NOMO-1 treated with DMSO at 0.1 percent for 48 hours (cell line): ENCODE data around the gene RSPH6A.
A peak's percentile ranks its signal among the peaks of the same experiment; 100 is the strongest.

Experiments
- DNase-seq: peaks from one replicate; lab custom pipeline; 2025; ENCODE audit not compliant: unreplicated experiment; lab: John Stamatoyannopoulos, UW

The RSPH6A gene

DNA sequence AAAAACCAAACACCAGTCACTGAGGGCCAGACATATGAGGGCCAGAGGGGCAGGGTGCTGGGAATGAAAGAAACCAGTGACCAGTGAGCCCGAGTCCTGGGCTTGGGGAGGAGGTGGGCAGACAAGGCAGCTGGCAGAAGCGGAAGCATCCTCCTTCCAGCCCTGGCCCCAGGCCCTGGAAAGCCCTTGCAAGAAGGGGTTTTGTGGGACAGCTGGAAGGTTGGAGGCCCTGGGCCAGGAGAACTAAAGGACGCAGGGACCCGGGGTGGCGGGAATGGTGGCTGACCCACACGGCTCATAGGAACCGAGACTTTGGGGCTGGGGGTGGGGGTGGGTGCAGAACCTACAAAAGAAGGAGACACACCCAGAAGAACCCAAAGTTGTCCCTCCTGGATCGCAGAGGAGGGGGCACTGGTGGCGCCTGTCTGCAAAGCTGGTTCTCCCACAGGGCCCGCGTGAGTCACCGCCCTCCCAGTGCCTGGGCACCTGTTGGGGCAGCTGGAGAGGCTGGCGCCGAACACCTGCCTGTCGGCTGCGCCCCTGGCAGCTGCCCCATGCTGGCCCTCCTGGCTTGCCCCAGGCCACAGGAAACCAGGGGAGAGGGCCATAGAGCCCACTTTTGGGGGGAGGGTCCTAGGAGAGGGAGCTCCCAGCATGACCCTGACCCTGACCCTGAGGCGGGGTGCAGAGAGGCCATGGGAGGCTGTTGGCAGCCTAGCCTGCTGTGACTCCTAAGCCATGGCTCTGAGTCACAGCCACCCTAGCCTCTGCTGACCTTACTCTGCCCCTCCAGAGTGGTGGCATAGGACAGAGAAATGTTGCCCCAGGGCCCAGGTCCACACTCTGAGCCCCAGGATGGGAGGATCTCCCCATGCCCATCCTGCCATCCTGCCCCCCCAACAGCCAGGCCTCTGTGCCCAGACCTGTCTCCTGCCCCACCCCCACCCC is 33.6 kb downstream of the RSPH6A start:
- no peak for DNase-seq

DNA sequence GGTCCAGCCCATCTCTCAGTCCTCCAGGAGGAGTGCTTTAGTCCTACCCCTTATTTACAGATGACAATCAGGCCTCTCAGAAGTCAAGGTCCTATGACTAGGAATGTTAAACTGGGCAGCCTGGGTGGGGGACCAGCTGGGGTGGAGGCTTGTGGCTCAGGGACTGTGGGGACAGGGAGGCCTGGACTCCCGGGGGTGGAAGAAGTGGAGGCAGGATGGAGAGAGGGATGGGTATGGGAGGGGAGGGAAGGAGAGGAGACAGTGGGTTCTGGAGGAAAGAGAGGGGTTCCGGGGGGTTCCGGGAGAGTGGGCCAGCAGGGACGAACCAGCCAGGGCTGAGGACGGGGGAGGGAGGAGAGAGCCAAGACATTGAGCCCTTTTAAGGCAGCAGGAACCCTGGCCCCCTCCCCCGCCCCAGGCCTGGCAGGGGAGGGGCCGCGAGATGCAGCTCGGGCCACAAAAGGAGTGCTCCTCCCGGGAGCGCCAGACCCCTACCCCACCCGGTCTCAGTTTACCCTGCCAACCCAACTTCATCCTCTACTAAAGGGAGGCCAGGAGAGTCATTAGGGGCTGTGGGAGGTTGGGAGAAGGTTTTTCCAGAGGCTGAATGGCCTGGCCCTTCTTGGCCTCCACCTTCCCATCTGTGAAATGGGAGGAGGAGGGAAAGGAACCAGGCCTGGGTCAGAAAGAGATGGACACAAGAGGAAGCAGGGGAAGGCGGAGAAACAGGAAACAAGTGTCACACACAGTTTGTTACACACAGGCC is 34.5 kb downstream of the RSPH6A start:
- DNase-seq: no peak

DNA sequence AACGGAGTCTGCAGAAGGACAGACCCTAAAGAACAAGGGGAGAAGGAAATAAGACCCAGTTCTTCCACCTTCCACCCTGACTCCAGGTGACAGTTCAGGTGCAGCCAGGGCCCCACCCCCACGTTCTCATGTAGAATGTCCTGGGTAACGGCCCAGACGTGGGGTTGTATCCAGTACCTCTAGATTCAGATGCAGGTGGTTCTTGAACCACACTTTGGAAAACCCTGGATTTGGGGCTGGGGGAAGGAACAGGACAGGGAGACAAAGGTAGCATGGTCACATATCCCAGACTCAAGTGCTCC is 35.0 kb downstream of the RSPH6A start:
- DNase-seq: no peak

DNA sequence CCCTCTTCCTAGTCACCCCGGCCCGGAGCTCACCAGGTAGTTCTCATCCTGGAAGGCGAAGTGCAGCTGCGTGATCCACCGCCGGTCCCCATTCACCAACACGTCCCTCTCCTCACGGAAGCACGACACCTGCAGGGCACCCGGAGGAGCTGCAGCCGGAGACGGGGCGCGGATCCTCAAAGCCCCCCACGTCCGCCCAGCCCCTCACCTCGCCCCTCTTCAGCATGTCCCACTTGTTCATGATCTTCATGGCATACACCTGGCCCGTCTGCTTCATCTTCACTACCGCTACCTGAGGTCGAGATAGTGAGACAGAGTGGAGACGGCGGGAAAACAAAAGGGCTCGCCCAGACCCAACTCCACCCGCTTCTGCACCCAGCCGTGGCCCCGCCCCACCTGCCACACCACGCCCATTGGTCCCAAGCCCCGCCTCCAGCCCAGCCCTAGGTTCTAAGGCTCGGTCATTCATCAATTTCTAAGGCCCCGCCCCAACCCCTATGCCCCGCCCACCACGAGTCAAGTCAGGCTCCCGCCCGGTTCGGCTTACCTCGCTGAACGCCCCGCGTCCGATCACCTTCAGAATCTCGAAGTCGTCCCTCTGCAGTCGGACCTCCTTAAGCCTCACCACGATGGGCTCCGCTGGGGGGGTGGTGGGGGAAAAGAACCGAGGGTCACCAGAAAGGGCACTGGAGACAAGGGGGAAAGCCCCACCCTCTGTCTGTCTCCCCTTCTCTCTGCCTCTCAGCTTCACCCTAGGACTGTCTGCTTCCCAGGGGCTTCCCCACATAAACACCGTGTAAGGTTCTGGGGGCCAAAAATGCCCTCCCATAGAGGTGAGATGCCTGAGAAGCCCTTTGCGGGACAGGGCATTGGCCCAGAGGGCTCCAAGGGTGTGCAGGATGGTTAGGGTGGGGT is 35.6 kb downstream of the RSPH6A start:
- peak; percentile 38 for DNase-seq

DNA sequence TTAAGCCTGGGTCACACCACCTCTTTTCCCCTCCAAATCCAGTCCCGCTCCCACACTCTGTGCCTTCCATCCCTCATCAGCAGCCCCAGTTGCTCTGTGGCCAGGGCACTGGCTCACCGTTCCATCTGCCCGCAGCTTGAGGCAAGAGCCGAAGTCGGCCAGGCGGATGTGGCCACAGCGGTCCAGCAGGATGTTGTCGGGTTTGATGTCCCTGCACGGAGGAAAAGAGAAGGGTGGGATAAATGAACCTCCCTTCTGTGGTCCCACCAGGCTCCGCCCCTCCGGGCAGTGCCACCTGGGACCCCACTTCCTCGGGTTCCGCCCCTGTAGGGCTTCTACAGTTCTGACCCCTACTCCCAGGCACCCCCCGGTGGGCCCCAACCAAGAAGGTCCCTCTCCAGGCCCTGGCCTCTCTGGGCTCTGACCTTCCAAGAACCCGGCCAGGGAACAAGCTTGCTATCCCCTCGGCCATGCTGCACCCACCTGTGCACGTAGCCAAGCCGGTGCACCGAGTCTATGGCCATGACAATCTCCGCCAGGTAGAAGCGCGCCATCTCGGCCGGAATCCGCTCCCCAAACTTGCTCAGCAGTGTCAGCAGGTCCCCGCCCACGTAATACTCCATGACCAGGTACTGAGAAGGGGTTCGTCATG is 37.0 kb downstream of the RSPH6A start:
- no peak for DNase-seq

DNA sequence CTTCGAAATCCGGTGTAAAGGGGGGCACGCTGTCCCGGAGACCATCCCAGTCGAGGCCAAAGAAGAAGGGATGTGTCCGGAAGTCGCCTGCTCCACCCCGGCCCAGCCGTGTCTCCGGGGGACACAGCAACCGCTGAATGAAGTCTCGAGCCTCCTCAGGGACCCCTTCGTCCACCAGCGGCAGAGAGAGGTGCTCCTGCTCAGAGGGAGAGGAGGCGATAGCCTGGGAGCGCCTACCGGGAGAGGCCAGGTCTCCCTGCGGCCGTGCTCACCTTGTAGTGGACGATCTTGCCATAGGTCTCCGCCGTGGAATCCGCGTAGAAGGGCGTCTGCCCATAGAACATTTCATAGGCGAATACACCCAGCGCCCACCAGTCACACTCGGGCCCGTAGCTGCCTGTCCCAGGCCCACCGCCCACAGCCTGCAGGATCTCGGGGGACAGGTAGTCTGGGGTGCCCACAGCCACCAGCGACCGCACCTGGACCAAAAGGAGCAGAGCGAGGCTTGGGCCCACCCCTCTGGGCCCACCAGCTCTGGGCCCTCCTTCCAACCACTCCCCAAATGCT is 37.6 kb downstream of the RSPH6A start:
- no peak for DNase-seq

DNA sequence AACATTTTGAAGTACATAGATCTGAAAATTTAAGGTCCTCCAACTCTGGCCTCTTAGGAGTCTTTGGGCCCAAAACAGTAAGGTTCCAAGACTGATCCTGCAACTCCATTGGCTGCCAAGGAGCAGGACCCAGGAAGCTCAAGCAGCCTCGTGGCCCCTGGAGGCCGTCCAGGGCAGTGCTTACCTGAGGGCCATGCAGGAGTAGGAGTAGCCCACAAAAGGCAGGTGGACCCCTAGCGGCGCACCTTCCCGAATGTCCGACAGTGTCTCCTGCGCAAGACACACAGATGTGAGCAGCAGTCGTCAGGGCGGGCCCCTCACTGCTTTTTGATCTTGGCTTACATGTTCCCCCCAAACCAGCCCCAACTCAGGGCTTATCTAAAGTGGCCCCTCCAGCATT is 40.3 kb downstream of the RSPH6A start:
- no peak for DNase-seq

DNA sequence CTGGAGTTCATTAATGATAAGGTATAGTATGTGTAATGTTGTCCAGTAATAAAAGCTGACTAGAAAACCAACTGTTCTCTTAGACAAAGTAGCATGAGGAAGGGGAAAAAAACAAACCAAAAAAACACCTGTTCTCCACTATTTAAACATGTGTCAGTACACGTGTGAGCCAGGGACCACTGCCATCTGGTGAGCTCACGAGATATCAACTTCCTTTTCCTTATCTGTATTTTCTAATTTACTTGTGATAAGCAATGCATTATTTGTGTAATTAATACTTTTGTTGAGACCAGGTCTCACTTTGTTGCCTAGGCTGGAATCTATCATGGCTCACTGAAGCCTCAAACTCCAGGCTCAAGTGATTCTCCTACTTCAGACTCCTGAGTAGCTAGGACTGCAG is 41.7 kb downstream of the RSPH6A start:
- DNase-seq: no peak

DNA sequence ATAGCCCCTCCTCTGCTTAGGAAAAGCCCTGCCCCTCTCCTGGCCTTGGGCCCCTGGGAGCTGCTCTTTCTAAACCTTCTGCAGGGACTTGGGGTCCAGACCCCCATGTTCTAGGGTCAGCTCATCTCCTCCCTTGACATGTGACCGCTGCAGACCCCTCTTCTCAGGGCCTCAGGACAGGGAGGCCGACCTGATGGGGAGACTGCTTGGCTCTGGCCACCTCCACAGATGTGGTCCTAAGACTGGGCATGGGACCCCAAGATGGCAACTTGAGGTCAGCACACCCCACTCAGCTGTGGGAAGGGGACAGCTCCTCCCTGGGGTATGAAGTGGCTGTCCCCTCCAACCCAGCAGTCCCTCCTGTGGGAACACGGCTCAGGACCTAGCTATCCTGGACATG is 42.2 kb downstream of the RSPH6A start:
- DNase-seq: no peak

DNA sequence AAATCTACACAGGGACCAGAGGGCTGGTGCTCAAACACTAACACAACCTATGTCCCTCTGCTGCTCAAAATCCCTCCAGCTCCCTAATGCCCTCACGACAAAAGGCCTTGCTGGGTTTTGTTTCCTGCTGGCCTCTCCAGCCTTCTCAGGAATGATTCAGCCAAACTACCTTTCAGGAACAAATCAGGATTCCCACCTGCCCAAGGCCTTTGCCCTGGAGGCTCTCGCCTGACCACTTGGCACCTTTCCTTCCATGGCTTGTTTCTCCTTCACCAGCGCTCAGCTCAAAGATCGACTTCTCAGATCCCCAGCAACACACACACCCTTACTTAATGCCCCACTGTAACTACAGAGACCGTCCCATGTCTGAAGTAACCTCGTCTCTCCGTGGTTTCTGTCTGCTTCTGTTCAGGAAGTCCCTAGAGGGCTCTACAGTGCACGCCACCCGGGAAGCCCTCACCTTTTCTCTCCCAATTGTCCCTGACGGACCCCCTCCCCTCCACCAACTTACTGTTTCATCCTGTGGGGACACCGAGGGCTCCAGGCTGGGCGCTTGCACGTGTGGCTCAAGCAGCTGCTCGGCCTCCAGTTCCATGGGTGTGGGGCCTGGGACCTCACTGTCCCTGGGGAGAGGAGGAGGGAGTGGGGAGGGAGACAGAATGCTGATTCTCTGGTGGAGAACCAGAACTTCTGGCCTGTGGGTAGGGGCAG is 42.8 kb downstream of the RSPH6A start:
- DNase-seq: no peak

DNA sequence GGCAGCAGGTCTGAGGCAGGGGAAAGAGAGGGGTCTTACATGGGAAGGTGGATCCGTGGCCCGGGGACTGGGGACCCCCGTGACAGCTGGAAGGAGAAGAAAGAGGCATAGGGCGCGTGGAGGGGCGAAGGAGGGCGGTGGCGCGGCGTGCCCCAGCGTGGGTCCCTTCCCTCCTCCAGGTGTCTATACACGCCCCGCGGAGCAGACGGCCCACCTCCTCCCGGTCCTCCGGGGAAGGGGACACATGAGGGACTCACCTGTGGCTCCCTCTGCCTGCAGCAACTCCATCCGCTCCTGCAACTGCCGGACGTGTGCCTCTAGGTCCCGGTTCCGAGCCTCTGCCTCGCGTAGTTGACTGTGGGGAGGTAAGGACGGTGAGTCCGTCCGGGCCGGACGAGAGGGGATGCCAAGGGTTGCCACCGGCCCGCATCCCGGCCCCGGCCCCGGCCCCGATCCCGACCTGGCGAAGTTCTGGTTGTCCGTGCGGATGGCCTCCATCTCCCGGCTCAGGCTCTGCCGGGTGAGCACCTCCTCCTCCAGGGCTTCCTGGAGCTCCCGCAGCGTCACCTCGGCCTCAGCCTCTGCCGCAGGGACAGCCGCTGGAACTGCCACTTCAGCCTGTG is 43.7 kb downstream of the RSPH6A start:
- DNase-seq: no peak

DNA sequence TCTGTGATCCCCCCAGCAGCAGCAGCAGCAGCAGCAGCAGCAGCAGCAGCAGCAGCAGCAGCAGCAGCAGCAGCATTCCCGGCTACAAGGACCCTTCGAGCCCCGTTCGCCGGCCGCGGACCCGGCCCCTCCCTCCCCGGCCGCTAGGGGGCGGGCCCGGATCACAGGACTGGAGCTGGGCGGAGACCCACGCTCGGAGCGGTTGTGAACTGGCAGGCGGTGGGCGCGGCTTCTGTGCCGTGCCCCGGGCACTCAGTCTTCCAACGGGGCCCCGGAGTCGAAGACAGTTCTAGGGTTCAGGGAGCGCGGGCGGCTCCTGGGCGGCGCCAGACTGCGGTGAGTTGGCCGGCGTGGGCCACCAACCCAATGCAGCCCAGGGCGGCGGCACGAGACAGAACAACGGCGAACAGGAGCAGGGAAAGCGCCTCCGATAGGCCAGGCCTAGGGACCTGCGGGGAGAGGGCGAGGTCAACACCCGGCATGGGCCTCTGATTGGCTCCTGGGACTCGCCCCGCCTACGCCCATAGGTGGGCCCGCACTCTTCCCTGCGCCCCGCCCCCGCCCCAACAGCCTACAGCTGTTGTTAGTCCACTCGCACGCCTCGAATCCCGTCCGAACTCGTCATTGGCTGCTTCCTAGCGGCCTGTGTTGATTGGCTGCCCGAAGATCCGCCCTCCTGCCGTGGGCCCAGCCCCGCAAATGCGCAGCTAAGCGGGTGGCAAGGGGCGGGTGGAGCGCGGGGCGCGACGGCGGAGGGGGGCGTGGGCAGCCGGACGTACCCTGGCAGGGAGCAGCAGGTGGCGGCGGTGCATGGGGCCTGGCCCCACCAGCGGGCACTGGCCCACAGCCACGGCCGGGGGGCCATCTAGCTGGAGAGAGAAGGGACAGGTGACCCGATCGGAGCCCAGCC is 44.7 kb downstream of the RSPH6A start:
- peak; percentile 88 for DNase-seq

DNA sequence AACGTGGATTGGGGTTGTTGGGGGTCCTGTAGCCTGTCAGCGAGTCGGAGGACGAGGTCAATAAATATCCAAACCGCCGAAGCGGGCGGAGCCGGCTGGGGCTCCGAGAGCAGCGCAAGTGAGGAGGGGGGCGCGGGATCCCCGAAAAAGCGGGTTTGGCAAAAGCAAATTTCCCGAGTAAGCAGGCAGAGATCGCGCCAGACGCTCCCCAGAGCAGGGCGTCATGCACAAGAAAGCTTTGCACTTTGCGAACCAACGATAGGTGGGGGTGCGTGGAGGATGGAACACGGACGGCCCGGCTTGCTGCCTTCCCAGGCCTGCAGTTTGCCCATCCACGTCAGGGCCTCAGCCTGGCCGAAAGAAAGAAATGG is 45.3 kb downstream of the RSPH6A start:
- DNase-seq: peak; percentile 46

DNA sequence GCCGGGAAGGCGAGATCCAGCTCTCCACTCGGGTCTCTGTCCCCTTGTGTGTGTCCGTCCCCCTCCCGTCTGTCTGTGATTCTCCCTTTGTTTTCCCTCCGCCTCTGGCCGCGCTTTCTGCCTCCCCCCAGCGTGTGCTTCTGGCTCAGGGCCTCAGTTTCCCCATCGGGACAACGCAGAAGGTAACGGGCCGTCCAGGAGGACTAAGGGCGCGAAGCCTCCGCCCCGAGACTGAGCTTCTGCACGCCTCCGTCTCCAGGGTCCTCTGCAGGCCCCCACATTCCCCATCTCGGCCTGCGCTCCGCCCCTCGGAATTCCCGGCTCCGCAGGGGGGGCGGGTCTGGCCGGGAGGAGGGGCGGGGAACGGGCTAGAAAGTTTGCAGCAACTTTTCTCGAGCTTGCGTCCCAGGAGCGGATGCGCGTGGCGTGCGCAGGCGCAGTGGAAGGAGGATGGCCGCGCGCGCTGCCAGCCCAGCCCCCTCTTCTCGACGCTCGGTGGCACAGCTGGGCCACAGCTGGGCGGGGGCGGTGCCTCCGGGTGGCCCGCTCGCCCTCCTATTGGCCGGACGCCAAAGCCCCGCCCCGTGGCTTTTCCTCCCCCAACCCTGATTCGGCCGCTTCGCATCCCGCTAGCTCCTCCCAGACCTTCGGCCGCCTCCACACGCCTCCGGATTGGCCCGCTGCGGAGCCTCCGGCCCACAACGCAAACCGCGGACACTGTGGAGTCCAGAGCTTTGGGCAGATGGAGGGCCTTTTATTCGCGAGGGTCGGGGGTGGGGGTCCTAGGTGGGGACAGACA is 45.9 kb downstream of the RSPH6A start, which contains the start of gene SIX5:
SIX5 (minus strand) TSS at position 269 of the 799 bp plus-strand sequence. CDS start 408 bp downstream, outside the sequence.
- peak; percentile 90 for DNase-seq

DNA sequence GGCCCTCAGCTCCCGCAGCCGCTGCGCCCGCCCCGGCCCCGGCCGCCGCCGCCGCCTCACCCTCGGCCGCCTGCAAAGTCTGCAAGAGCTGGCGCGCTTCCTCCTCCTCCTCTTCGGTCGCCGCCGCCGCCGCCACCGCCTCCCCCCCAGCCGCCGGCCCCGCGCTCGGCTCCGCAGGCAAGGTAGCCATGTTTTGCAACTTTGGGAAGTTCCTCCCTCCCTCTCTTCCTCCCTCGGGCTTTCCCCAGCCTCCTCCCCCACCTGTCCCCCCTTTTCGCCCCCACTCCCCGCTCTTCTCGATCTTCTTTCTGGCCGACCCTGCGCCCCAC is 46.5 kb downstream of the RSPH6A start:
- DNase-seq: peak; percentile 36

DNA sequence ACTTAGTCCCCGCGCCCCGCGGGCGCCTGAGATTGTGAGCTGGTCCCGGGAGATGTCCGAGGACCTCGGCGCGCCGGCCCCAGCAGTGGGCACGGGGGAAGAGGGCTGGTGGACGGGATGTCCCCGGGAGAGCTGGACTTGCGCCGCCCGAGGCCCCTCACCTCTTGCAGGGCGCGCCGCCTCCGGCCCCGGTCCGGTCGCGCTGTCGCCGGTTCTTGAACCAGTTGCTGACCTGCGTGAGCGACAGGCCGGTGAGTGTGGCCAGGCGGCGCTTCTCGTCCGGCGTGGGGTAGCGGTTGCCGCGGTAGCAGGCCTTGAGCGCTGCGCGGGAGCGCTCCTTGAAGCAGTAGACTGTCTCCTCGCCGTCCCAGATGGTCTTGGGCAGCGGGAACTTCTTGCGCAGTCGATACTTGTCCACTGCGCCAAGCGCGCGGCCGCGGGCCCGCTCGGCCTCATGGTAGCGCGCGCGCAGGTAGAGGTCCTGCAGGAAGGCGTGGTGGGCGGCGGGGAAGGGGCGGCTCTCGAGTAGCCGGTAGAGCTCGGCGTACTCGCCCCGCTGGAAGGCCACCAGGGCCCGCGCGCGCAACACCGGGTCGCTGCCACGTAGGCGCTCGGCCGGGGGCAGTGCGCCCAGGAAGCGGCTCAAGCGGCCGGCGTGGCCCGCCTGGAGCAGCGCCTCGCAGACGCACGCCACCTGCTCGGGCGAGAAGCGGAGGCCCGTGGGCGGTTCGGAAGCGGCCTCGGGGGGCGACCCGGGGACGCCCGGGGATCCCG is 47.0 kb downstream of the RSPH6A start:
- DNase-seq: no peak

DNA sequence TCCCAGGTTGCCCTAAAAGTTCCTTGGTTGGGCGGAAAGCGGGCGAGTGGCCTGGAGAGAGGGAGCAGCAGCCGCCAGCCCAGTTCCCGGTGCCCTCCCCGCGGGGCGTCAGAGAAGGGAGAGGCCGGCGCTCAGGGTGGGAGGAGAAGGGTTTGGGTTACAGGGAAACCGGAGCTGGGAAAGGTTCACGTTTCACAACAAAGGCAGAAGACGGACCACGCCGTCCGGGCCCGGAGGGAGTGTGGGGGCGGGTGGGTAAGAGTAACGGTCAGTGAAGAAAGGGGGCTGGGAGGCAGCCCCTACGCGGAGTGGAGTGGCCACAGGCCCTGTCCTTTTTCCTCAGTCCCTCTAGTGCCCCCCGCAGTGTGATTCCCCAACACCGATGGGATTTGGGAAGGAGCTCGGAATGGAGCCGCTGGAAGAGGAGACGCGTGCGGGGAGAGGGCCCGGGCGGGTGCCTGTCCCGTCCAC is 47.7 kb downstream of the RSPH6A start:
- DNase-seq: no peak
